Activated CD8-positive, alpha-beta memory T cell treated with anti-CD3 and anti-CD28 coated beads for 36 hours (primary cell): ENCODE measurements around the gene ASTL. TPM values are rescaled to one million over a fixed set of nuclear protein-coding genes. Genes with fewer than 3 reads are reported as not detected.

Experiments used
- CTCF ChIA-PET: fragments of 350-600 bp; sonication (Branson Sonifier 250); formaldehyde crosslinking; loops from one replicate; lab custom pipeline; 2021; ENCODE audit warnings: antibody characterized with exemption; lab: Charles Lee
- POLR2A ChIA-PET: fragments of 350-600 bp; sonication (Branson Sonifier 250); formaldehyde crosslinking; loops from one replicate; lab custom pipeline; 2021; ENCODE audit warnings: antibody characterized with exemption; lab: Charles Lee
- total RNA-seq, 2 experiments: library from RNA; stranded (reverse); gene quantifications; one replicate each; pipeline ENCODE4 v1.2.3, GENCODE V29; 2021

ASTL gene
- total RNA-seq, 2 experiments from 2014 or later = 18.1 to 19.3 TPM

- CTCF ChIA-PET = no interaction called here
Observed at GRCh38 chr2:96124406-96125265, 13.7 kb downstream of the ASTL start.

GRCh38 chr2:96123936-96124335, 14.4 kb downstream of the ASTL start:
- POLR2A ChIA-PET = no interaction called here
- CTCF ChIA-PET = no interaction called here

More at GRCh38 chr2:96124406-96125265, 13.7 kb downstream of the ASTL start:
- POLR2A ChIA-PET = no interaction called here

DNA sequence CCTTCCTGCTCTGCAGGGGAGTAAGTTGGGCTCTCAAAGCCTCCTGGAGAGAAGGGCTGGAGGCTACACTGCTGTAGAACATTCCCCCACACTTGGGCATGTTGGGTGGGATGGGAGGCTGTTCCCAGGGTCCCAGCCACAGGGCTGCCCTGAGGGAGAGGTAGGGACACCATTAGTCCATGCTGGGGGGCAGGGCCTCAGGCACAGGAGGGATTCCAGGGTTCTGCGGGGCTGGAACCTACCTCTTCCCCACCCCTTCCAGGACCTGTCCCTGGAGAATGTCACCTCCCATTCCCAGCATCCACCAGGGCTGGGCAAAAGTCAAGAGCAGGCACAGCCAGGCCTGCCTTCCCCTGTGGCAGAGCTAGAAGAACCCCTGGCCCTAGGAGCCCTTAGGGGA, 15.0 kb downstream of the ASTL start:
- ChIA-PET POLR2A (no interaction called here), CTCF (no interaction called here)

GRCh38 chr2:96122391-96122790, 15.9 kb downstream of the ASTL start:
- POLR2A ChIA-PET = no interaction called here
- CTCF ChIA-PET = no interaction called here

DNA sequence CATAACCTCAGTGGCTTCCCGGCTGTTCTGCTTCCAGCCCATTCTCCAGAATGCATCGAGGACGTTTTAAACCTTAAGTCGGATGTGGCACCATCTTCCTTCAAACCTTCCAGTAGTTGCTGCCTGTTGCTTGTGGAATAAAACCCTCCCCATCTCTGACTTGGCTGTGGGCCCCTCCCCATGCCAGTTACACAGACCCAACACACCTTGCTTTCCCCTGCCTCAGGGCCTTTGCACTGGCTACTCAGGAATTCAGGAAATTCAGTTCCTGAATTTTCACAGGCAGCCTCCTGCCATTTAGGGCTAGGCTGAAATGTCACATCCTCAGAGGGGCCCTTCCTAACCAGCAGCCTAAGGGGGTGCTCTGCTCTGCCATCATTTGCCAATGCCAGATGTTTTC, 16.9 kb downstream of the ASTL start:
- ChIA-PET POLR2A (no interaction called here), CTCF (no interaction called here)

DNA sequence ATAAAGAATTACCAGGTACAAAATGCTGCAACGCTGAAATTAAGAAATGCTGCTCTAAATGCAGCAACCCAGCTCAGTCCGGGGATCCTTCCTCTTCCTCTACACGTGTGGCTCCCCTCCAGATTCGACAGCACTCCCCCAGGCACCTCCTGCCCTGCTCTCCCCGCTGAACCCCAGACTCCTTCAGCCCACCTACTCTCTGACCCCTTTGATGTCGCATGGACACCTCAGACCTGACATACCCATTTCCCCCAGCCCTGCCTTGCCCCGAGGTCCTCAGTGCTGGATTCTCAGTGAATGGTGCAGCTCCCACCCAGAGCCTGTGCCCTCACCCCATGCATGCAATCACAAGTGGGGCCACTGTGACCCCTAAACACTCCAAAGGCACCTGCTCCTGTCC, 17.3 kb downstream of the ASTL start:
- ChIA-PET POLR2A (no interaction called here), CTCF (no interaction called here)

- CTCF ChIA-PET = no interaction called here
- POLR2A ChIA-PET = no interaction called here
Observed at GRCh38 chr2:96120091-96120720, 18.1 kb downstream of the ASTL start.

GRCh38 chr2:96119389-96119751, 18.9 kb downstream of the ASTL start:
- ChIA-PET CTCF (no interaction called here), POLR2A (no interaction called here)

- POLR2A ChIA-PET = no interaction called here
- CTCF ChIA-PET = interaction anchor here (0.6 to 3.1 kb wide), 4 partner anchors 12 to 89 kb away, joined by 3 to 19 read pairs (median 7); partner anchors contain the start of gene STARD7
Observed at GRCh38 chr2:96118698-96119388, 19.5 kb downstream of the ASTL start.

DNA sequence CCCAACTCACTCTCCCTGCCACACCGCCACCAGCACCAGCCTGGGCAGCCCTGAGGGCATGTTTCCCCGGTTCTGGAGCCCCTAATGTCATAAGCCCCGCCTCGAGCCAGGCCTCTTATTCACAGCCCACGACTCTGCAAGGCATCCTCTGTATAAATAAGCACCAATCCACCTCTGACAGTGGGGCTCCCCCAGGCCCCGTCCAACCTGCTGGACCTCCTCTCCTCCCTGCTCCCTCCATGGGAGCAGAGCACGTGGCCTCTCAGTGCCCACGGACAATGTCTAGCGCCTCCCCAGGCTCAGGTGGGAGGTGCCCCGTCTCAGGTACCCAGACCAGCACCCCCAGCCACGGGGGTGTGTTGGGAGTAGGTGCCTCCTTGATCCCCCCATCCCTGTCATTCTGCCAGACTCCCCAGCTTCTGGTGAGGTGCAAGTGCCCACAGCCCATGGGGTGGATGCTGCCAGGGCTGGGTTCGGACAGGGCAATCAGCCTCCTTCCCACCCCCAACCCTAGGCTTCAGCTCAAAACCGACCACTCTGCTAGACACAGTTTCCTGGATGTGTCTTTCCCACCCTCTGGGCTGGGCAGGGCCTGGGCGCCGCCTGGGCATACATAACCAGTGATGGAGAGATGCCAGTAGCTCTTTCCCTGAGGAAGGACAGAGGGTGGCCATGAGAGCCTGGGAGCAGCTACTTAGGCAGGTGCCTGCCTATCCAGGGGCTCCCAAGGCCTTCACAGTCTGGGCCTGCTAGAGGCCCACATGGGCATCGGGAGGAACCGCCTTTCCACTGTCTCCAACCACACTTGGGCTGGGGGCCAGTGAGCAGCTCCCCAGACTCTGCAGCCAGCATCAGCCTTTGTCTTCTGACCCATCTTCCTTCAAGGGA, 20.4 kb downstream of the ASTL start:
- CTCF ChIA-PET = interaction anchor here (0.6 to 3.1 kb wide), 15 partner anchors 9 to 147 kb away, joined by 3 to 19 read pairs (median 5); partner anchors contain the start of gene STARD7
- POLR2A ChIA-PET = interaction anchor here (1.1 kb wide), 1 partner anchor 13 kb away, joined by 3 read pairs; no protein-coding TSS in a partner anchor

- CTCF ChIA-PET = interaction anchor here (0.5 to 3.1 kb wide), 18 partner anchors 9 to 148 kb away, joined by 3 to 19 read pairs (median 6); partner anchors contain the start of genes ANKRD36C and STARD7
- POLR2A ChIA-PET = interaction anchor here (1.1 kb wide), 1 partner anchor 14 kb away, joined by 3 read pairs; no protein-coding TSS in a partner anchor
Observed at GRCh38 chr2:96116879-96117533, 21.3 kb downstream of the ASTL start.

- POLR2A ChIA-PET = no interaction called here
- CTCF ChIA-PET = interaction anchor here (0.5 to 3.1 kb wide), 17 partner anchors 8 to 148 kb away, joined by 3 to 19 read pairs (median 6); partner anchors contain the start of genes ANKRD36C and STARD7
Observed at GRCh38 chr2:96116424-96116878, 21.9 kb downstream of the ASTL start, which contains the start of gene ADRA2B. TSS of gene ADRA2B (minus strand) at chr2:96116571. CDS start at chr2:96116149, 422 bp downstream.

GRCh38 chr2:96115631-96116423, 22.5 kb downstream of the ASTL start:
- ChIA-PET POLR2A (no interaction called here), CTCF (interaction anchor here (0.9 to 3.1 kb wide), 12 partner anchors 8 to 124 kb away, joined by 3 to 19 read pairs (median 6); partner anchors contain the start of genes ANKRD36C, ASTL and STARD7)

GRCh38 chr2:96114903-96115581, 23.3 kb downstream of the ASTL start:
- ChIA-PET POLR2A (no interaction called here), CTCF (interaction anchor here (0.9 to 2.6 kb wide), 4 partner anchors 13 to 92 kb away, joined by 3 to 9 read pairs (median 6); partner anchors contain the start of gene ASTL)

DNA sequence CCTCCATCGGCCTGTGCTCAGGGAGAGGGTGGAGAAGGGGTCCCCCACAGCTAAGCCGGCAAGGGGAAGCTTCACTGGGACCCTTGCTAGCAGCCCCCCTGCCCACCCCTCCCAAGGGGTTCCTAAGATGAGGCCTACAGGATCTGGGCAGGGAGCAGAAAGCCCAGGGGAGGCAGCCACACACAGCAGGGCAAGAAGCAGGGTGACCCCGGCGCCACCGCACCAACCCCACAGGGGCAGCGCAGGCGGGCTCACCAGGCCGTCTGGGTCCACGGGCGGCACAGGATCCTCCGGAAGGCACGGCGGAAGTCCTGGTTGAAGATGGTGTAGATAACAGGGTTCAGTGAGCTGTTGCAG, 23.8 kb downstream of the ASTL start:
- ChIA-PET CTCF (interaction anchor here (0.9 to 1.8 kb wide), 3 partner anchors 24 to 92 kb away, joined by 3 to 6 read pairs (median 5); partner anchors contain the start of gene ASTL), POLR2A (no interaction called here)

- ChIA-PET POLR2A (no interaction called here), CTCF (interaction anchor here (1.5 to 1.8 kb wide), 2 partner anchors 61 to 121 kb away, joined by 3 to 6 read pairs; no protein-coding TSS in a partner anchor)
Observed at GRCh38 chr2:96113951-96114350, 24.4 kb downstream of the ASTL start.
